Gastrocnemius medialis (tissue), 4 donors: ENCODE results near the gene M6PR.

ENCODE experiments used
- CTCF ChIP-seq, 5 experiments: fragments of 450-650 bp in 3 of 5; fragments of 200-600 bp in 2 of 5; sonication (generic) in 2 of 5; IDR thresholded peaks in 4 of 5; conservative IDR thresholded peaks in 1 of 5; 1 replicate in 4 of 5; 2 replicates in 1 of 5; pipeline ENCODE4 v1.5.1; 2016 to 2019; ENCODE audit warnings: antibody characterized with exemption in 5 of 5, mild to moderate bottlenecking in 3 of 5, moderate library complexity in 3 of 5
- POLR2A ChIP-seq, 2 donors: fragments of 450-650 bp; IDR thresholded peaks; one replicate each; pipeline ENCODE4 v1.6.1; 2017; ENCODE audit warnings: antibody characterized with exemption in 2 of 2, mild to moderate bottlenecking in 2 of 2, moderate library complexity in 2 of 2

GRCh38 chr12:8956073-8956472 lies 6.6 kb upstream of the M6PR start:
- no peak for TF ChIP-seq CTCF (IDR thresholded peaks at IDR 0.05 in 4 of 5, conservative IDR thresholded peaks at IDR 0.05 in 1 of 5)
- no peak for TF ChIP-seq POLR2A (IDR thresholded peaks at IDR 0.05)
